GM21515 (cell line): ENCODE data around the gene PRG3.
"Not testable (repeated sequence)": the region's sequence is repeated elsewhere in the genome, so short reads cannot be mapped to it uniquely, and the experiment has no call there.

ENCODE experiments used
- ATAC-seq: cut with Tn5 transposase; IDR thresholded peaks from one replicate; pipeline ENCODE4 v1.9.1; 2021; ENCODE audit not compliant: unreplicated experiment

Gene PRG3

GRCh38 chr11:57361420-57361819 lies 19.5 kb downstream of the PRG3 start:
- ATAC-seq, result not testable (repeated sequence)

DNA sequence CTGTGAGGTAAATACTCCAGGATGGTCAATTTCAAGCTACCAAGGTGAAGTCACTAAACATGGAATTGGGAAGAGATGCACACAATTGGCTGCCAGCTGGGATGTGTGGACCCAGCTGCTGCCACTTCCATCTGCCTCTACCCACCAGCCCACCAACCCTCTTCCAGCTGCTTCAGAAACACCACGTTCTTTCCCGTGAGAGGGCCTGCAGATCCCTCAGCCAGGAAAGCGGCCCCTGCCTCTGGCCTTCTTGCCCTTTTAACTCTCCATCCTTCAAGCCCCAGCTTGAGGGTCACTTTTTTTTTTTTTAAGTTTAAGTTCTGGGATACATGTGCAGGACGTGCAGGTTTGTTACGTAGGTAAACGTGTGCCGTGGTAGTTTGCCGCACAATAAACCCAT lies 20.0 kb downstream of the PRG3 start:
- no peak for ATAC-seq

DNA sequence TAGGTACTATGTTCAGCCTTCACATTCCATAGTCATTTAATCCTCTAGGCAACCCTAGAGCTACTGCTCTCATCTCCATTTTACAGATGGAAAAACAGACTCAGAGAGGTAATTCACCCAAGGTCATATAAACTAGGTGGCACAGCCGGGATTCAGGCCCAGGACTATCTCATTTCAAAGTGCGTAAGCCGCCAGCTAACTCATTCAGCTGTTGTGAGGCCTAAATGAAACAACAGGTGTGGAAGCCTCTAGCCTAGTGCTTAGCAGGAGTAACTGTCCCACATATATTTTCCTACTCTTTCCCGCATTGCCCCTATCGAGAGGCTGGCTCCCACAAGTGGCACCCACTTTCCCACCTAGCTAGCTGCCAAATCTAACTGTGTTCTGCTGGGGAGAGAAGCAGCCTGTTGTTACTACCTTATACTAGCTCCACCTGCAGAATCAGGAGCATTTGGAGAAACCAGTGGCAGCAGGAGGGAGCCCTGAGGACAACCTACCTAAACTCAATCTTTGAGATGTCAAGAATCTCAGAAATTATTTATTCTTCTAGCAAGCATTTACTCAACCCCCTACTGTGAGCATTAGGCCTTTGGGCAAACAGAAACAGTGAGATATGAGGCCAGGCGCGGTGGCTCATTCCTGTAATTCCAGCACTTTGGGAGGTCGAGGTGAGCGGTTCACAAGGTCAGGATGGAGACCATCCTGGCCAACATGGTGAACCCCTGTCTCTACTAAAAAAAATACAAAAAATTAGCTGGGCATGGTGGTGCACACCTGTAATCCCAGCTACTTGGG lies 20.9 kb downstream of the PRG3 start:
- no peak for ATAC-seq

DNA sequence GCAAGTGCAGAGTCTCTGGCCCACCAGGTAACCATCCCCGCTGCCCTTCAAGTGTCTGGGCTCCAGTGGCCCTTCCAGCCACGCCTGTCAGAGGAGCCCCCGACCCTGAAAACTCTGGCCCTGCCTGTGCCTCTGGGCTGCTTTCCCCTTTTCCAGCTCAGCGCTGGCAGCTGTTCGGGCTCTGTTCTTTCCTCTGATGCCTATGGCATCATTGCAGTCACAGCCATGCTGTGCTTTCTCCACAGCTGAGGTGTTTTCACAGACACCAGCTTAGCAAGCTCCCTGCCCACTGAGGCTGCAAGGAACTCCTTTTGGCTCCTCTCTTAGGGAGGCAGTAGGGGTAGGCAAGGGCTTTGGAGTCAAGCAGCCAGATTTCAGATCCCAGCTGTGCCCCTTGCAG lies 21.6 kb downstream of the PRG3 start:
- ATAC-seq, result no peak

DNA sequence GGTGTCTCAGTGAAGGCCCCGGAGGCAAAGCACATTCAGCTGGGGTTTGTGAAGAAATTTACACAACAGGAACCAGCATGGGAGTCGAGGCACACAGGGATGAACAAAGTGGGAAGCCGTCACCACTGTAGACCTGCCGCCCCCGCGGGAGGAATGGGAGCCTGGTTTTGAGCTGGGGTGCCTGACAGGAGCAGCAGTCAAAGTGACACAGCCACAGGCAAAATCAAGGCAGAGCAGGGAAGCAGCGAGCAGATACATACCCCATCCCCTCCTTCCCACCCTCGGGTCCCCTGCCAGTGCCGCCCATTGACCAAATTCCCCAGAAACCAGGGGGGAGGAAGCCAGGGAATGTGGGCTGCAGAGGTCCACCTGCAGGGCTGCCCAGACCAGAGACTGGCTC lies 22.0 kb downstream of the PRG3 start:
- no peak for ATAC-seq

DNA sequence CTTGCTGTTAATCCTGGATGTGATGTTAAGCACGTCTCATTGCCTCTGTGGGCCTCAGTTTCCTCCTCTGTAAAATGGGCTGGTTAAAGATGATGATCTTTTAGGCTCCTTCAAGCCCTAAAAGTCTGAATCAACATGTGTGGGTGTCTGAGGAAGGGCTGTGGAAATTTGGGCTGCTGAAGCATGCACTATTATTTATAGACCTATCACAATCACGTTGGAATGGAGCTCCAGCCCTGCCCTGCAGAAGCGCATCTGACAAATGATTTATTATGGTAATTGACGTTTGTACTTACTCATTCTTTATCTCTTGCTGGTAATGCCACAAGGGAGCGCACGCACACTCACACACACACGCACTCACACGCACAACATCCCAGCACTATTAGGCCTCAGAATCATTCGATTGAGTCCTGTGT lies 22.4 kb downstream of the PRG3 start:
- ATAC-seq, result no peak

GRCh38 chr11:57357856-57358255 lies 23.1 kb downstream of the PRG3 start:
- ATAC-seq, result no peak

DNA sequence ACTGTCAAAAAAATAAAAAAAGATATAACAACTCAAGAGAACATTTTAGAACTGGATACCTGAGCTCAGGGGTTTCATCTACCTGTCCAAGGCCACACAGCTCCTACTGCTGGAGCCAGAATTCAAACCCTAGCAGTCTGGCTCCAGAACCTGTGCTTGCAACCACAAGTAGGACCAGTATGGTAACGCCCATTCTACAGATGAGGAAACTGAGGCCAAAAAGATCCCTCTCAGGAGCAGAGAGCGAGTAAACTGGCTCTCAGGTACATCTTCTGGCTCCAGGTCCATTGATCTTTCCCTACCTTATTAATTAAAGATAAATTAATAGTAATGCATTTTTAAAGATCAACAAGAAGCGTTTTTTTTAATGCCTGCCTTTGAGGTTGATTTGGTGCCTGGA lies 23.6 kb downstream of the PRG3 start:
- no peak for ATAC-seq

- no peak for ATAC-seq
Measured at GRCh38 chr11:57356268-57356667, 24.7 kb downstream of the PRG3 start.

DNA sequence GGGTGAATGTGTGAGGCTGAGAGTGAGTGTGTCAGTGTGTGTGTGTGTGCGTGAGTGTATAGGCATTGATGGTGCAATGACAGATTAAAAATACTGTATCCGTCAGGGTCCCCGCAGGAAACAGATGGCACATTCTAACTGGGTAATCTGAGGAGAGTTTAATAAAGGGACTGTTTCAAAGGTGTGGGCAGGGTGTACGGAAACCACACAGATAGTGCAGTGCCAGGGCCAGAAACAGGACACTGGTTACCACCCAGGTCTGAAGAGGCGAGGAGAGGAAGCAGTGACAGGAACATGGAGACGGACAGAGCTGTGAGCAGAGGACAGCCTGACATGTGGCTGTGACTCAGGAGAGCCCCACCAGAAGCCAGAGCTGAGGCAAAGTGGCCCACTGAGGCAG lies 26.3 kb downstream of the PRG3 start:
- no peak for ATAC-seq

DNA sequence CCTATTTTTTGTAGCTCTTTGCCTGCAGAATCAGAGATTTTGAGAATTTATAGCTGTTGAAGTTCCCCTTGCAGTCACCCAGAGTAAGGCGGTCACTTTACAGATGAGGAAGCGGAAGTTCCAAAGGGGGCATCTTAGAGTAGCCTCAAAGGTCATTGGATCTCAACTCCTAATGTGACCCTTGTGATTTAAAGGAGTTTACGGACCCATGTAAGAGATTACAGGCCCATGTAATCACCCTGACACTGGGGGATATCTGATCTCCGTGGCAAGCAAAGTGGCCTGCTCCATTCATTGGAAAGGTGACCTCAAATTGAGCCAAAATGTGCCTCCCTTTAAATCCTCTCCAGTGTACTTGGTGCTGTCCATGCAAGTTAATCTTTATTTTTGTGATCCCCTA lies 27.1 kb downstream of the PRG3 start:
- no peak for ATAC-seq

- no peak for ATAC-seq
Measured at GRCh38 chr11:57353446-57353845, 27.5 kb downstream of the PRG3 start.

GRCh38 chr11:57353036-57353435 lies 27.9 kb downstream of the PRG3 start:
- ATAC-seq, result no peak

DNA sequence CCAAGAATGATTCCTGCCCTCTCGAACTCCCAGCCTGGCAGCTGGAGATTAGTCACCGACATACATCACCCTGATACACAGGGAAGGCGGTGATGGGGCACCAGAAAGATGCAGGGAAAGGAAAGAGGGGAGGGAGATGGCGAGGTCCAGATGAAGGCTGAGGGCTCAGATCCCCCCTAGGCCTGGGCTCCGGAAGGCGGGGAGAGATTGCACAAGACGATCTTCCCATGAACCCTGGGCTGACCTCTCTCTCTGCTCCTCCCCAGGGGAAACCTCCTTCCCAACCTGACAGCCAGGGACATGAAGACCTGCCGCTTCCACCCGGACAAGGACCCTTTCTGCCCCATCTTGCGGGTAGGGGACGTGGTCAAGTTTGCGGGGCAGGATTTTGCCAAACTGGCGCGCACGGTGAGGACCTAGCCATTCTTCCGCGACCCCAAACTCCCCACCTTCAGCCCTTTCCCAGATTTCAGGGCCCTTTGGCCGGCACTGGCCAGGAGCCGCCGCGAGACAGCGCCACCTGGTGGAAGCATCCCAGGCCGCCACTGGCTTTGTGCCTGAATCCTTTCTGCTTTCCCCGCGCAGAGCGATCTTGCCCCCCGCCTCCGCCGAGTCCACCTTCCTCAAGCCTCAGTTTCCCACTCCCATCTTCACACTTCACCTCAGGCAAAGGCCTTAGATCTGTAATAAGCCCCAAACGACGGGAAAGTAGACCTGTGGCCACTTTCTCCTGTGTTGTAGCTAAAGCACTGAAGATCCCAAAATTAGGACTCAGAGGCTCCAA lies 31.3 kb downstream of the PRG3 start:
- no peak for ATAC-seq

GRCh38 chr11:57348636-57349313 lies 32.2 kb downstream of the PRG3 start:
- no peak for ATAC-seq

GRCh38 chr11:57348052-57348451 lies 32.9 kb downstream of the PRG3 start:
- ATAC-seq, result no peak

GRCh38 chr11:57347336-57347735 lies 33.6 kb downstream of the PRG3 start:
- no peak for ATAC-seq

- peak; percentile 56 for ATAC-seq
Measured at GRCh38 chr11:57345555-57346211, 35.3 kb downstream of the PRG3 start.

GRCh38 chr11:57344826-57345225 lies 36.1 kb downstream of the PRG3 start:
- no peak for ATAC-seq

DNA sequence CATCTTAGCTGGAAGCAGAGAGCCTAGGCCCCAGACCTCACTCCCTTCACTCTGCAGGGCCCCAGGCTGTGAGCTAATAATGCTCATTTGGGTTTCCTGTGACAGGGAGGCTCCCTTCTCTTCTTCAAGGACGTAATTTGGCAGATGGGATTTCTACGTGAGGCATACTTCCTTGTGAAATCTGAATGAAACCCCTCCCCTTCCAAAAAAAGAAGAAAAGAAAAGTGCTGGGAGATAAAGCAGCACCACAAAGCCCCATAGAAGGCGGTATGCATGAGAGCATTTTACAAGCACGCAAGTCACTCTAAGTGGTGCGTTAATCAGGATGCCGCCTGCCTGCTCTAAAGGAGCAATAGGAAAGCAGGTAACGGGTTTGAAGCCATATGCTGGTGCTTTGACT lies 37.1 kb downstream of the PRG3 start:
- ATAC-seq, result no peak

- no peak for ATAC-seq
Measured at GRCh38 chr11:57342702-57343101, 38.2 kb downstream of the PRG3 start.
